Right cardiac atrium (tissue), 5 donors: ENCODE measurements around the gene EFCAB6. TPM values are rescaled to one million over a fixed set of nuclear protein-coding genes. Genes with fewer than 3 reads are reported as not detected.

ENCODE experiments used
- ATAC-seq, 2 donors: fragments of 200-7000 bp; cut with Tn5 transposase; one replicate each; pipeline versions ENCODE4 v1.8.0 to v1.9.1; 2020; ENCODE audit warnings: moderate library complexity in 2 of 2, mild to moderate bottlenecking in 1 of 2
- DNase-seq, 3 donors: peaks; one replicate each; pipeline ENCODE4 v3.0.0-alpha.2; 2020
- H3K27ac ChIP-seq: one replicate; pipeline ENCODE4 v1.5.1; 2013; ENCODE audit warnings: mild to moderate bottlenecking, low read length, control low read depth, moderate library complexity
- H3K27me3 ChIP-seq: one replicate; pipeline ENCODE4 v1.6.1; 2013; ENCODE audit not compliant: control insufficient read depth, insufficient read depth
- H3K4me1 ChIP-seq: one replicate; pipeline ENCODE4 v1.6.1; 2013; ENCODE audit warnings: low read length; ENCODE audit not compliant: control insufficient read depth, insufficient read depth
- H3K4me3 ChIP-seq: one replicate; pipeline ENCODE4 v1.5.1; 2013; ENCODE audit warnings: low read length, control low read depth
- H3K9me3 ChIP-seq: one replicate; pipeline ENCODE4 v1.6.1; 2013; ENCODE audit warnings: low read length; ENCODE audit not compliant: control insufficient read depth
- WGBS: extraction: QIAGEN DNeasy Blood & Tissue Kit; methylation state at CpG from one replicate; pipeline ENCODE4 v1.1.7; 2013; 5-methylcytosine and 5-hydroxymethylcytosine counted together
- intact Hi-C, 4 donors: fragments of 100-400 bp; cut with DNase I; formaldehyde crosslinking; loops; one replicate each; pipeline versions ENCODE4 v1.11.0 to v1.14.0; 2022 to 2023
- polyA plus RNA-seq: library from polyadenylated mRNA; stranded (reverse); fragments of 200-250 nt; gene quantifications from one replicate; pipeline ENCODE4 v1.2.3, GENCODE V29; 2013
- total RNA-seq, 4 donors: library from RNA; stranded (reverse); fragmentation: NEBNext Ultra II Directional; extraction: Animal tissue kit (Norgen Biotek cat#: 25700); gene quantifications; one replicate each; pipeline ENCODE4 v1.2.1, GENCODE V29; 2021
- donor health status: healthy with polysubstance abuse.
- donor health status: DM: no; HTN: yes; CAD: no.
- donor health status: DM: no; HTN: no; CAD: no.
- donor health status: DM: no; HTN: yes; CAD: no; lungs with severe emphysema.
- donor health status: DM: yes; HTN: yes; CAD: no.

Gene EFCAB6
- total and polyA plus RNA-seq, 5 donors: 0.70 to 3.4 (median 1.8) TPM

GRCh38 chr22:43628250-43628649, 183.9 kb downstream of the EFCAB6 start:
- H3K9me3 ChIP-seq: no peaks in the 10 kb centered on the region
- 54% methylated on average over 16 of the region's 16 CpGs for WGBS
- H3K27me3 ChIP-seq: no peaks in the 10 kb centered on the region
- no peaks in the 10 kb centered on the region for H3K4me1 ChIP-seq
- no peak overlapping the region for H3K4me3 ChIP-seq
- ATAC-seq: peak; percentile 77 to 87
- intact Hi-C loops: no loop called here
- no peak overlapping the region for H3K27ac ChIP-seq
- peak; percentile 65 to 87 (median 86) for DNase-seq

GRCh38 chr22:43627485-43628213, 184.5 kb downstream of the EFCAB6 start:
- WGBS: 89% methylated on average over 13 of the region's 13 CpGs
- no peak overlapping the region for H3K27ac ChIP-seq
- ATAC-seq (no peak), DNase-seq (no peak)
- H3K4me3 ChIP-seq: no peak overlapping the region
- H3K27me3 ChIP-seq: no peaks in the 10 kb centered on the region
- H3K9me3 ChIP-seq: no peaks in the 10 kb centered on the region
- no peaks in the 10 kb centered on the region for H3K4me1 ChIP-seq
- intact Hi-C loops: no loop called here

GRCh38 chr22:43625242-43625641, 186.9 kb downstream of the EFCAB6 start:
- Histone ChIP-seq H3K27me3 (no peaks in the 10 kb centered on the region), H3K9me3 (no peaks in the 10 kb centered on the region), H3K27ac (no peak overlapping the region), H3K4me3 (no peak overlapping the region), H3K4me1 (no peaks in the 10 kb centered on the region)
- DNase-seq (no peak), ATAC-seq (no peak)
- intact Hi-C loops: no loop called here
- 90% methylated on average over 10 of the region's 10 CpGs for WGBS

- H3K27ac ChIP-seq: no peak overlapping the region
- ATAC-seq (no peak), DNase-seq (no peak)
- peaks cover 2% of the 10 kb centered on the region for H3K9me3 ChIP-seq
- WGBS: 87% methylated on average over 15 of the region's 15 CpGs
- intact Hi-C loops: no loop called here
- H3K4me1 ChIP-seq: no peaks in the 10 kb centered on the region
- no peak overlapping the region for H3K4me3 ChIP-seq
- no peaks in the 10 kb centered on the region for H3K27me3 ChIP-seq
Observed at GRCh38 chr22:43624144-43624998, 187.7 kb downstream of the EFCAB6 start.

- ATAC-seq (no peak), DNase-seq (no peak)
- Histone ChIP-seq H3K4me1 (no peaks in the 10 kb centered on the region), H3K9me3 (peaks cover 2% of the 10 kb centered on the region), H3K27ac (no peak overlapping the region), H3K4me3 (no peak overlapping the region), H3K27me3 (no peaks in the 10 kb centered on the region)
- intact Hi-C loops: no loop called here
- 91% methylated on average over 4 of the region's 4 CpGs for WGBS
Observed at GRCh38 chr22:43622886-43623285, 189.2 kb downstream of the EFCAB6 start.

GRCh38 chr22:43620197-43620596, 191.9 kb downstream of the EFCAB6 start:
- Histone ChIP-seq H3K4me3 (no peak overlapping the region), H3K9me3 (peaks cover 2% of the 10 kb centered on the region), H3K27ac (no peak overlapping the region), H3K27me3 (no peaks in the 10 kb centered on the region), H3K4me1 (no peaks in the 10 kb centered on the region)
- no peak for DNase-seq
- intact Hi-C loops: no loop called here
- 96% methylated on average over 3 of the region's 3 CpGs for WGBS
- no peak for ATAC-seq

- ATAC-seq (peak; percentile 16 to 77), DNase-seq (no peak)
- WGBS: 47% methylated on average over 4 of the region's 4 CpGs
- H3K4me1 ChIP-seq: no peaks in the 10 kb centered on the region
- intact Hi-C loops: no loop called here
- no peaks in the 10 kb centered on the region for H3K27me3 ChIP-seq
- H3K27ac ChIP-seq: no peak overlapping the region
- H3K4me3 ChIP-seq: no peak overlapping the region
- H3K9me3 ChIP-seq: peaks cover 2% of the 10 kb centered on the region
Observed at GRCh38 chr22:43618517-43618916, 193.6 kb downstream of the EFCAB6 start.

- Histone ChIP-seq H3K4me1 (no peaks in the 10 kb centered on the region), H3K27me3 (no peaks in the 10 kb centered on the region), H3K9me3 (peaks cover 2% of the 10 kb centered on the region), H3K27ac (no peak overlapping the region), H3K4me3 (no peak overlapping the region)
- intact Hi-C loops: no loop called here
- ATAC-seq (no peak), DNase-seq (no peak)
- 78% methylated on average over 3 of the region's 3 CpGs for WGBS
Observed at GRCh38 chr22:43616645-43617044, 195.5 kb downstream of the EFCAB6 start.

- intact Hi-C loops: no loop called here
- 86% methylated on average over 9 of the region's 9 CpGs for WGBS
- Histone ChIP-seq H3K27ac (no peak overlapping the region), H3K9me3 (no peaks in the 10 kb centered on the region), H3K27me3 (no peaks in the 10 kb centered on the region), H3K4me3 (no peak overlapping the region), H3K4me1 (no peaks in the 10 kb centered on the region)
- DNase-seq (no peak), ATAC-seq (no peak)
Observed at GRCh38 chr22:43600265-43600664, 211.8 kb downstream of the EFCAB6 start.

- Histone ChIP-seq H3K4me3 (no peak overlapping the region), H3K27ac (no peak overlapping the region), H3K4me1 (no peaks in the 10 kb centered on the region), H3K9me3 (no peaks in the 10 kb centered on the region), H3K27me3 (no peaks in the 10 kb centered on the region)
- WGBS: 58% methylated on average over 11 of the region's 11 CpGs
- DNase-seq (no peak), ATAC-seq (no peak)
- intact Hi-C loops: no loop called here
Observed at GRCh38 chr22:43592476-43592875, 219.6 kb downstream of the EFCAB6 start.

- WGBS: 79% methylated on average over 6 of the region's 6 CpGs
- Histone ChIP-seq H3K27ac (no peak overlapping the region), H3K27me3 (no peaks in the 10 kb centered on the region), H3K4me1 (no peaks in the 10 kb centered on the region), H3K9me3 (no peaks in the 10 kb centered on the region), H3K4me3 (no peak overlapping the region)
- DNase-seq (no peak), ATAC-seq (no peak)
- intact Hi-C loops: no loop called here
Observed at GRCh38 chr22:43591380-43591779, 220.7 kb downstream of the EFCAB6 start.
